KOPT-K1 (cell line): ENCODE measurements around the gene PRR15L.
A peak's percentile ranks its signal among the peaks of the same experiment; 100 is the strongest.
"Not testable (repeated sequence)": the region's sequence is repeated elsewhere in the genome, so short reads cannot be mapped to it uniquely, and the experiment has no call there.

Experiments
- H3K27ac ChIP-seq: fragments of 200-600 bp; sonication (generic); 2 replicates; pipeline ENCODE4 v1.5.1; 2016; ENCODE audit warnings: antibody characterized with exemption, mild to moderate bottlenecking, low read depth, low read length; ENCODE audit not compliant: poor library complexity, severe bottlenecking
- H3K36me3 ChIP-seq: fragments of 200-600 bp; sonication (generic); 2 replicates; pipeline ENCODE4 v1.5.1; 2017; ENCODE audit warnings: antibody characterized with exemption, mild to moderate bottlenecking, low read length, moderate library complexity; ENCODE audit not compliant: insufficient read depth
- H3K9me3 ChIP-seq: fragments of 200-600 bp; sonication (generic); 2 replicates; pipeline ENCODE4 v1.5.1; 2017; ENCODE audit warnings: antibody characterized with exemption, low read length, mild to moderate bottlenecking; ENCODE audit not compliant: insufficient read depth, poor library complexity, severe bottlenecking

Gene PRR15L

GRCh38 chr17:47942096-47942510 lies 15.6 kb downstream of the PRR15L start:
- no peaks in the 10 kb centered on the region for H3K9me3 ChIP-seq
- H3K36me3 ChIP-seq: peaks cover 39% of the 10 kb centered on the region
- H3K27ac ChIP-seq: peak overlapping the region; percentile 82

GRCh38 chr17:47941246-47942095 lies 16.2 kb downstream of the PRR15L start, which contains the start of gene PNPO:
PNPO (plus strand) TSS chr17:47941571; CDS start chr17:47941676, 105 bp downstream.
- Histone ChIP-seq H3K36me3 (peaks cover 32% of the 10 kb centered on the region), H3K27ac (peak within 1 kb of the TSS; percentile 82), H3K9me3 (no peaks in the 10 kb centered on the region)

- H3K27ac ChIP-seq: no peak overlapping the region
- H3K9me3 ChIP-seq: no peaks in the 10 kb centered on the region
- H3K36me3 ChIP-seq: no peaks in the 10 kb centered on the region
Measured at GRCh38 chr17:47937941-47938340, 19.7 kb downstream of the PRR15L start.

GRCh38 chr17:47935961-47936360 lies 21.7 kb downstream of the PRR15L start:
- no peaks in the 10 kb centered on the region; the same call in 1 of the 2 replicates for H3K36me3 ChIP-seq

GRCh38 chr17:47935468-47935867 lies 22.2 kb downstream of the PRR15L start:
- not testable (repeated sequence) for H3K9me3 ChIP-seq, H3K36me3 ChIP-seq, H3K27ac ChIP-seq

More at GRCh38 chr17:47935961-47936360, 21.7 kb downstream of the PRR15L start:
- Histone ChIP-seq H3K27ac (no peak overlapping the region), H3K9me3 (no peaks in the 10 kb centered on the region)

- Histone ChIP-seq H3K36me3 (peaks cover 9% of the 10 kb centered on the region), H3K27ac (no peak overlapping the region), H3K9me3 (no peaks in the 10 kb centered on the region)
Measured at GRCh38 chr17:47934856-47935255, 22.8 kb downstream of the PRR15L start.

- Histone ChIP-seq H3K36me3 (peaks cover 38% of the 10 kb centered on the region), H3K9me3 (no peaks in the 10 kb centered on the region), H3K27ac (no peak overlapping the region)
Measured at GRCh38 chr17:47931848-47932247, 25.8 kb downstream of the PRR15L start.

GRCh38 chr17:47929218-47930000 lies 28.3 kb downstream of the PRR15L start:
- Histone ChIP-seq H3K9me3 (no peaks in the 10 kb centered on the region), H3K27ac (no peak overlapping the region), H3K36me3 (peaks cover 62% of the 10 kb centered on the region)

GRCh38 chr17:47928415-47928814 lies 29.3 kb downstream of the PRR15L start:
- H3K27ac ChIP-seq: no peak overlapping the region
- H3K36me3 ChIP-seq: peaks cover 72% of the 10 kb centered on the region
- no peaks in the 10 kb centered on the region for H3K9me3 ChIP-seq

- Histone ChIP-seq H3K9me3 (no peaks in the 10 kb centered on the region), H3K36me3 (peaks cover 77% of the 10 kb centered on the region), H3K27ac (no peak overlapping the region)
Measured at GRCh38 chr17:47927821-47928400, 29.8 kb downstream of the PRR15L start.

GRCh38 chr17:47925678-47925988 lies 32.0 kb downstream of the PRR15L start:
- Histone ChIP-seq H3K9me3 (no peaks in the 10 kb centered on the region), H3K27ac (no peak overlapping the region), H3K36me3 (peaks cover 96% of the 10 kb centered on the region)

- Histone ChIP-seq H3K36me3 (peaks cover 90% of the 10 kb centered on the region), H3K27ac (no peak overlapping the region), H3K9me3 (no peaks in the 10 kb centered on the region)
Measured at GRCh38 chr17:47924785-47925677, 32.7 kb downstream of the PRR15L start.

- peaks cover 70% of the 10 kb centered on the region for H3K36me3 ChIP-seq
- not testable (repeated sequence) for H3K9me3 ChIP-seq, H3K27ac ChIP-seq
Measured at GRCh38 chr17:47919889-47920288, 37.8 kb downstream of the PRR15L start.

GRCh38 chr17:47918991-47919390 lies 38.7 kb downstream of the PRR15L start:
- peaks cover 64% of the 10 kb centered on the region for H3K36me3 ChIP-seq
- H3K27ac ChIP-seq: no peak overlapping the region
- H3K9me3 ChIP-seq: no peaks in the 10 kb centered on the region
